HG03378 (cell line): Measurements from ENCODE around the gene IMPDH2.

Source experiments
- ATAC-seq: cut with Tn5 transposase; IDR thresholded peaks from one replicate; pipeline ENCODE4 v1.9.1; 2021; ENCODE audit warnings: mild to moderate bottlenecking, moderate library complexity; ENCODE audit not compliant: unreplicated experiment

IMPDH2 gene

GRCh38 chr3:48984663-48985062, 44.5 kb downstream of the IMPDH2 start:
- no peak for ATAC-seq

GRCh38 chr3:48983096-48983495, 46.1 kb downstream of the IMPDH2 start:
- ATAC-seq = no peak

DNA sequence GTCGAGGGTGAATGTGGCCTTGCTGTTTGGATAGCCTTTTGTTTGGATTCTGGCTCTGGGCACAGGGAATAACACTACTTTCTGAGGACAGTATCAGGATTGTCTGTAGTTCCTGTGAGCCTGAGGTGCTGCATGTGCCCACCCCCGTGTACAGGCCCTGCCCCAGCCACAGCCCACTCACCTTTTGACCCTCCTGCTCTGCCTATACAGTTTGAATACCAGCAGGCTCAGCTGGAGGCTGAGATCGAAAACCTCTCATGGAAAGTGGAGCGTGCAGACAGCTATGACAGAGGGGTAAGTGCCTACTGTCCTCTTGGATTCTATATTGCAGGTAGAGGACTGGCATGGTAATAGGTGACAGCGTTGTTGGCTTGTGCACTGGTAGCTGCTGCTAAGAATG, 46.5 kb downstream of the IMPDH2 start:
- ATAC-seq = no peak

- ATAC-seq = no peak
Observed at GRCh38 chr3:48982016-48982415, 47.2 kb downstream of the IMPDH2 start.

- ATAC-seq = no peak
Observed at GRCh38 chr3:48980295-48980694, 48.9 kb downstream of the IMPDH2 start.

- no peak for ATAC-seq
Observed at GRCh38 chr3:48979451-48979850, 49.7 kb downstream of the IMPDH2 start.
